GM18868 (cell line): Measurements from ENCODE around the gene RAC3.
"Not testable (repeated sequence)": the region's sequence is repeated elsewhere in the genome, so short reads cannot be mapped to it uniquely, and the experiment has no call there.

Source experiments
- ATAC-seq: cut with Tn5 transposase; IDR thresholded peaks from one replicate; pipeline ENCODE4 v1.9.1; 2021; ENCODE audit warnings: mild to moderate bottlenecking, moderate library complexity; ENCODE audit not compliant: unreplicated experiment

Gene RAC3

GRCh38 chr17:82037889-82038195, 6.4 kb downstream of the RAC3 start:
- no peak for ATAC-seq

DNA sequence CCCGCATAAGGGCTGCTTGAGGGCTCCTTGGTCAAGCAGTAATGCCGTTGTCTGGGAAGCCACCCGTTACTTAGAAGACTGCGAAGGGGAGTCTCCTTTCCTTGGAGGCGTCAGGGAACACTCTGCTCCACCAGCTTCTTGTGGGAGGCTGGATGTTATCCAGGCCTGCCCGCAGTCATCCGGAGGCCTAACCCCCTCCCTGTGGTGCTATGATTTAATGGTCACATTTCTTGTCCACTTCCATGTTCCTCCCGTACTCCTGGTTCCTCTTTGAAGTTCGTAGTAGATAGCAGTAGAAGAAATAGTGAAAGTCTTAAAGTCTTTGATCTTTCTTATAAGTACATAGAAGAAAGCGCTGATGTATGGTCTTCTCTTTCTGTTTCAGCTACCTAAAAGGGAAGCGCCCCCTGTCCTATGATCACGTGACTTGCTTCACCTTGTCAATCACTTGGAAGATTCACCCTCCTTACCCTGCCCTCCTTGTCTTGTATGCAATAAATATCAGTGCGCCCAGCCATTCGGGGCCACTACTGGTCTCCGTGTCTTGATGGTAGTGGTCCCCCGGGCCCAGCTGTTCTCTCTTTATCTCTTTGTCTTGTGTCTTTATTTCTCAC, 7.4 kb downstream of the RAC3 start:
- ATAC-seq = not testable (repeated sequence)

DNA sequence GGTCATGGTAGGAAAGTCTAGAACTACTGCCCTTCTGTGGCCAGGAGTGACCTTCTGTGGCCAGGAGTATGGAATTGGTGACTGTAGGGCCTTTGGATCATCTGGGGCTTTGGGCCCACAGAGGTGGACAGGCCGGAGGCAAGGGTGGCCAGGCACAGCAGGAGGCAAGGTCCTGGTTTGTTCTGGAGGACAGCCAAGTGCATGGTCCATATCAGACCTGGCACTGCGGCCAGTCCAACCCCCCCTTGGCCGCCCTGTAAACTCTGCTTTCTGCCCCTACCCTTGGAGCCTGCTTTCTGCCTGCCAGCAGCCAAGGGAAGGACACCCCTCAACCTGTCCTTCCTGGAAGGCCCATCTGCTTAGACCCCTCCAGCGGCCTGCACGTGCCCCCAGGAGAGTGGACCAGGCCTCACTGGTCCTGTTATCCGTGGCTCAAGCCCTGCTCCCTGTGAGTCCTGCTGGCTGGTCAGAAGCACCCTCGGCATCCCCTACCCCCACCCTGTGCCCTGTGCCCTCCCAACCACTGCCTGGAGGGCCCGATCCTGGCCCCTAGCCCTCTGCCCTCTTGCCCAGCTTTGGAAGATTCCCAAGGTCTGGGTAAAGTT, 8.3 kb downstream of the RAC3 start:
- ATAC-seq = no peak

DNA sequence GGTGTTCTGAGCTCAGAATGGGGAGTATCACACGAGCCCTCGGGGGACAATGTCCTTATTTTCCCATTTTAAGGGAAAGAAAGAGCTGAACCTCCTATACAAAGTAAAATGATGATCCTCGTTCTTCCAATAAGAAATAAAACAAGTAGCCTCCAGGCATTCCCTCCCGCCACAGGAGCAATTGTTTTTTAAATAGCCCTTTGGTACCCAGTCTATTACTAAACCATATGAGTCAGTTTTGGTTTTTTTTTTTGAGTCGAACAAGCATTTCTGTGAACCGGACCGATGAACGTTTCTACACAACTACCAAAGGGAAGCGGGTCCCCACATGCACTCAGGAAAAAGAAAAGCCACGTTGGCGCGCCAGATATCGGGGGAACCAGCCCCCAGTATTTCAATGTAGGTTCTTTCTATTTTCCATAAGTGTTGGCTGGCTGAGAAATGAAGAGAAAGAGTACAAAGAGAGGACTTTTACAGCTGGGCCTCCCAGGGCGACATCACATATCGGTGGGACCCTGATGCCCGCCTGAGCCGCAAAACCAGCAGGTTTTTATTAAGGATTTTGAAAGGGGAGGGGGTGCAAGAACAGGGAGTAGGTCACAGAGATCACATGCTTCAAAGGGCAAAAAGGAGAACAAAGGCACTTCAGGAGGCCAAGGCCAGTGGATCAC, 9.8 kb downstream of the RAC3 start:
- no peak for ATAC-seq

GRCh38 chr17:82042649-82043048, 11.2 kb downstream of the RAC3 start:
- ATAC-seq = no peak

DNA sequence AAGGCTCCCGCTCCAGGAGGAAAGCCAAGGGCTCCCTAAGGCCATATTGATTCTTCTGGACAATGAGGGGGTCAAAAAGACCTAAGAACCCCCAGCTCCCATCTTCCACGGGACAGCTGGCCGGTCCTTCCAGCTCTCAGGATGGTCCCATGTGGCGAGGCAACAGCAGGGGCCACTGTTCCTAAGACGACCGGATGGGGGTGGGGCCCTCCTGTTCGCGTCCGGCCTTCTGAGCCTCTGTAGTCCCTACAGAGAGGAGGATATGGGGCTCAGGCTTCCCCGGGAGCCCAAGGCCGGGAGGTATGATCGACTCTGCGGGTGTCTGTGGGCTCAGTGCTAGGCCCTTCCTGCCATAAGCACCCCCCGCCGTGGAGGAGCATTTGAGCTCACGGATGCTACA, 12.0 kb downstream of the RAC3 start:
- ATAC-seq = no peak

GRCh38 chr17:82045936-82046484, 14.5 kb downstream of the RAC3 start:
- no peak for ATAC-seq

- no peak for ATAC-seq
These were observed 15.4 kb downstream of the RAC3 start for GRCh38 chr17:82046903-82047302.

- ATAC-seq = no peak
These were observed 15.9 kb downstream of the RAC3 start for GRCh38 chr17:82047379-82047778.

DNA sequence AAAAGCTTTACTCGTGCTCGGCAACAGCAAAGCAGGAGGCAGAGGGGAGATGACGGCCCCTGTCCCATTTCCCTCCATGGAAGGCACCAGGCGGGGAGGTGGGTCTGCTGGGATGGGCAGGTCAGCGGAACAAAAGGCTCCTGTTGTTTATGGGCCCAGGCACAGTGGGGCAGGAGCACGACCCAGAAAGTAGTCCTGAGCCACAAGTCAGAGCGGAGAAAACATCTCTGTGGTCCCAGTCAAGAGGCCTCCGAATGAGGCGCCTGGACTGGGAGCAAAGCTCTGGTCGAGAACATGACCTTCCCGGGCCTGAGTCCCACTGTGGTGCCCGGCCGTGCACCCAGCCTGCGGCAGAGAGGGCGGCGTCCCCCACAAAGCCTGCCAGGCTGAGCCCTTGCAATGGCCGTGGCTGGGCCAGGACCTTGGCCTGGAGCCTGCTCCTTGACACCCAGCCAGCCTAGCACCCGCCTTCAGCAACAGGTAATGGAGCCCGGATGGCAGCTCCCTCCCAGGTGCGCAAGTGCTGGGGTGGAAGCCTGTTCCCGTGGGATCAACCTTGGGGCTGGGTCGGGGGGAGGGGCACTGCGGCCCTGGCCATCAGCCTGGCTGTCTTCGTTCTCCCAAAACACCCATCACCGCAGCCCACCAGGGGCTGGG, 16.6 kb downstream of the RAC3 start:
- no peak for ATAC-seq

- ATAC-seq = no peak
These were observed 17.1 kb downstream of the RAC3 start for GRCh38 chr17:82048571-82048971.

- ATAC-seq = no peak
These were observed 17.6 kb downstream of the RAC3 start for GRCh38 chr17:82049106-82049505.

DNA sequence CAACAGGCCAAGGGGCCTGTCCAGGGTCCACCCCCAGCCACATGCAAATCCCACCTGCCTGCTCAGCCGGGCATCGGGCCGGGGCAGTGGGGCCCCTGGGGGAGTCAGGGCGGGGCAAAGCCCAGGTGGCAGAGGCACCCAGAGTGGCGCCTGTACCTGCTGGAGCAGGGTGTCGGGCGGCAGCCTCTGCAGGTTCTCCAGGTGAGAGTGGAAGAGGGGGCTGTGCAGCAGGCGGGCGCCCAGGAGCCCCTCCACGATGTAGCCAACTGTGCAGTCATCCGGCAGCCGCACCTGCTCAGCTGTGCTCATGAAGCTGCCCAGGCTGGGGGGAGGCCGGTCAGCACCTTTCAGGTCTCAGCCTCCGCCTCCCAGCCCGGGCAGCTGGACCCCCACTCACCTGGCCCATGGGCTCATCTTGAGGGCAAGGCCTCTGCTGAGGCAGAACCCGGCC, 18.1 kb downstream of the RAC3 start:
- ATAC-seq = no peak

DNA sequence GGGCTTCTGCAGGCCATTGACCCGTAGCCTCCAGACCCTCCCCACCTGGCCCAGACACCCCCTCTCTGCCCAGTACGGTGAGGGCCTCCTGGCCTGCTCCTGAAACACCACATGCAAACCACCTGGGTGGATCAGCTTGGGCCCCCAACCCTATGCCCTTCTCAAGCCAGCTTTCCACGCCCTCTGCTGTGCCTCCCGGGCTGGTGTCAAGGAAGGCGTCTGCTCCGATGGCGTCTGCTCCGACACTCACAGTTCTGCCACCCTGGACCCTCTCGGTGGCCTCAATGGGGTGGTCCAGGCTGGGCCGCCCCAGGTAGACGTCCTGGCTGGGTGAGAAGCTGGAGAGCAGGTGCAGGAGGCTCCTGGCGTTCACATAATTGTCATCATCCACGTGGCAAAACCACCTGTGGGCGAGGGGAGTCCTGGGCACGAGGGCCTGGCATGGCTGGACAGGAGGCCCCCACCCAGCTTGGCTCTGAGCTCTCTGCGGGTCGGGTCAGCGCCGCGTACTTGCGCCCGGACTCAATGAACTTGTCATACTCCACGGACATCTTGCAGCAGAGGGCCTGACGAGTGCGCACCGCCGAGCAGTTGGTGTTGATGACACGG, 18.8 kb downstream of the RAC3 start:
- ATAC-seq = no peak

- no peak for ATAC-seq
These were observed 19.5 kb downstream of the RAC3 start for GRCh38 chr17:82050761-82051641.

GRCh38 chr17:82051776-82052637, 20.5 kb downstream of the RAC3 start, which contains the start of the genes GPS1 and RFNG:
TSS of gene GPS1 (plus strand) at chr17:82051898. CDS start at chr17:82051932, 34 bp downstream.
TSS of gene RFNG (minus strand) at chr17:82051811. CDS start at chr17:82051766, 45 bp downstream.
- ATAC-seq = no peak

DNA sequence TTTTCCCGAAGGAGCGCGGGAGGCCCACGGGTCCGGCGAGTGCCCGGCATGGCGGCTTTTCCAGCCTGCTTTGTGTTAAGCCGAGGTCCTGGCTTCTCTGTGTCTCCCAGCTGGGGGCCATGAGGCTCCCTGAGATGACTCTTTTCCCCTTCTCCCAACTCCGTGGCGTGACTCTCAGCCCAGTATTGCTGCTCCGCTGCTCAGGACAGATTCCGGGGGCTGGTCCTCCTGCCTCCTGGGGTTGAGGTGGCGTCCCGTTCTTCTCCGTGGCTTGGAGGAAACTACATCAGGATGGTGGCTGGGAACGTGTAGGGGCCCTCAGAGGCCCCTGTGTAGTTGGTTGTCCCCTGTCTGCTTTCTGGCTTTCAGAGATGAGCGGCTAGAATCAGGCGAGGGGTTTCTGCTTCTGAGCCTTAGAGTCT, 21.2 kb downstream of the RAC3 start:
- ATAC-seq = no peak

DNA sequence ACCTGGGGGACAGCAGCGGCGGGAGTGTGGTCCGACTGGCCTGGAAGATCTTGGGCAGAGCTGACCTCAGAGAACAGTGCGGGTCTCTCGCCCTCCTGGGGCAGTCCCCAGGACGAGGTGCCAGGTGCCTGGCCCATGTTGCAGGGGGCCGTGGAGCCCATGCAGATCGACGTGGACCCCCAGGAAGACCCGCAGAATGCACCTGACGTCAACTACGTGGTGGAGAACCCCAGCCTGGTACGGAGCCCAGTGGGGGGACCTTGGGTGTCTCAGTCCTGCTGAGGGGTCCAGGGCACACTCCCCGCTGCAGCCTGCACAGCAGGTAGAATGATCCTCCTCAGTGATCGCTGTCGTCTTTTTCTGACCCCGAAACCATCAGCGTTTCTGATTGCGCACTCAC, 21.7 kb downstream of the RAC3 start:
- no peak for ATAC-seq
